Measurements from ENCODE around the gene GNB1L.
"Not testable (repeated sequence)": the region's sequence is repeated elsewhere in the genome, so short reads cannot be mapped to it uniquely, and the experiment has no call there.

GNB1L gene

GRCh38 chr22:19784384-19785175, 70.1 kb downstream of the GNB1L start:
- FAIRE-seq (no peak), DNase-seq (ENCODE audit: insufficient read length, low spot score) (no peak)

DNA sequence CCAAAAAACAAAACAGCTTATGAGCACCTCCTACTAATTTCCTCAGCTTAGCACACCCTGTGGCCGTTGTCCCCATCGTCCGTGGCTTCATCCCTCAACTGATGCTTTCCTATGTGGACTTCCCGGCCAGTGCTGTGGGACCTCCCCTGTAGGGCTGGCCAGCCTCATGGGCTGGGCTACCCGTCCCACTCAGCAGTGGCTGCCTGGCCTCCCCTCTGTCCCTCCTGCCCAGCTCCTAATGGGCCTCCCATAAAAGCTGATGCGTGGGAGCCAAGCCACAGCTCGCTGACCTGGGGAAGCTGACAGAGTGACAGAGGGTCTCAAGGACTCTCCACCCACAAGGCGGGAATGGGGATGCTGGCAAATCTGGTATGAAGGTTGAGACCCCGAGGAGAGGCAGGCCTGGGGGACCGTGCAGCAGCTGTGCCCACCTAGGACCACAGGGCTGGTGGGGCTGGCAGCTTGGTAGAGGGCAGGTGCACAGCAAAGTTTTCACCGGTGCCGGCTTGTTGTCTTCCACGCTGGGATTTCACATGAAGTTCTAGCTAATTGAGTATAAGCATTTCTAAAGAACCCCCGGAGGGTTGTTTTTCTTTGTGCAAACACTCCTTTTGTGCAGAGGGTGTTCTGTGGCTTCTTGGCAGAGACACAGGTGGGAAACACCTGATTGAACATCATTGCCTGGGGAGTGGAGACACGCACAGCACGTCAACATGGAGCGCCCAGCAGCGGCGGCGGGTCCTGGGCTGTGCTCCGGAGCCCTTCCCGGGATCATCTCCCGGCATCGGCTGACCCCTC, 70.9 kb downstream of the GNB1L start:
- DNase-seq (ENCODE audit: insufficient read length, low spot score) = no peak
- no peak for FAIRE-seq

DNA sequence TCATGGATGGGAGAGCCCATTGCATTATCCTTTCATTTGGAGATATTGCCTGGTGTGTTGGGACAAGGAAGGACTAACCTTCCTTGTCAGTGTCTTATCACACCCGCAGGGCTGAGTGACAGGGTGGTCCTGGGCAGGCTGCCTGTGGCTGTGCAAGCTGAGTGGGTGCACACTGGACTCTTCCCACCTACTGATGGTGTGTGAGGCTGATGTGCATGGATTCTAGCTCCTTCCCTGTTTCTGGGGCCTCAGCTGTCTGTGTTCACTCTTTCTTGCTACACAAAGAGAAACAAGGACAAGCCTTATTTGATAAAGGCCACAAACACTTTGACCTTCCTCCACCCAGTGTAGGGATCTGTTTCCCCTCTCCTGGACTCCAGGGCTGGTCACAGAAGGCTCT, 72.1 kb downstream of the GNB1L start:
- DNase-seq (ENCODE audit: insufficient read length, low spot score) (no peak), FAIRE-seq (no peak)

GRCh38 chr22:19779685-19780268, 74.9 kb downstream of the GNB1L start:
- DNase-seq (ENCODE audit: insufficient read length, low spot score) = no peak
- FAIRE-seq = no peak

GRCh38 chr22:19779011-19779421, 75.7 kb downstream of the GNB1L start:
- FAIRE-seq = no peak
- DNase-seq (ENCODE audit: insufficient read length, low spot score) = no peak

- FAIRE-seq; DNase-seq (ENCODE audit: insufficient read length, low spot score): not testable (repeated sequence)
These were observed 77.5 kb downstream of the GNB1L start for GRCh38 chr22:19777192-19777591.

DNA sequence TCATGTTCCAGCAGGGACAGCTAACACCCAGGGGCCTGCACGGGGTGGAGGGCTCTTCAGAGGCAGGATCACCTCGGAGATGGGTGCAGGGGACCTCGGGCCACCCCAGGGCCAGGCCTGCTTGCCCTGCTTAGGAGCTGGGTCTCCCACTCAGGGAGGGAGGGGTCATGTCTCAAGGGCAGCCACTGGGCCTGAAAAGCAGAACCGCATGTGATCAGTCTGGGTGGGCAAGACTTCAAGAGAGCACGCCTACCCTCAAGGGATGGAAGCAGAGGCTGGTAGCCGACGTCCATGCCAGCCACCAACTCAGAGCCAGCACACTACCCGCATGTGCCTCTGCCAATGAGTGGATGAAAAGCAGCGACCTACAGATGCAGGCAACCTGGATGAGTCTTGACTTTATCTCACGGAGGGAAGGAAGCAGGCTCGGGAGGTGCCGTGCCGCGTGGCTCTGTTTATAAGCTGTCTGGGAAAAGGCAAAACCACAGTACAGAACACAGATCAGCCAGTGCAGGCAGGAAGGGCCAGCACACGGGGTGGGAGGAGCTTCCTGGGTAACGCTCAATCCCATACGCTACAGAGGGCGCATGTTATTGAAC, 78.1 kb downstream of the GNB1L start:
- DNase-seq (ENCODE audit: insufficient read length, low spot score) = no peak
- FAIRE-seq = no peak

GRCh38 chr22:19775496-19776325, 79.0 kb downstream of the GNB1L start:
- DNase-seq (ENCODE audit: insufficient read length, low spot score) (no peak), FAIRE-seq (no peak)

- DNase-seq (ENCODE audit: insufficient read length, low spot score) (no peak), FAIRE-seq (no peak)
These were observed 80.0 kb downstream of the GNB1L start for GRCh38 chr22:19774628-19775027.

- FAIRE-seq (no peak), DNase-seq (ENCODE audit: insufficient read length, low spot score) (no peak)
These were observed 81.1 kb downstream of the GNB1L start for GRCh38 chr22:19773470-19774040.

GRCh38 chr22:19772673-19773469, 81.8 kb downstream of the GNB1L start:
- FAIRE-seq (no peak), DNase-seq (ENCODE audit: insufficient read length, low spot score) (no peak)

- DNase-seq (ENCODE audit: insufficient read length, low spot score) = no peak
- no peak for FAIRE-seq
These were observed 82.3 kb downstream of the GNB1L start for GRCh38 chr22:19772422-19772672.

DNA sequence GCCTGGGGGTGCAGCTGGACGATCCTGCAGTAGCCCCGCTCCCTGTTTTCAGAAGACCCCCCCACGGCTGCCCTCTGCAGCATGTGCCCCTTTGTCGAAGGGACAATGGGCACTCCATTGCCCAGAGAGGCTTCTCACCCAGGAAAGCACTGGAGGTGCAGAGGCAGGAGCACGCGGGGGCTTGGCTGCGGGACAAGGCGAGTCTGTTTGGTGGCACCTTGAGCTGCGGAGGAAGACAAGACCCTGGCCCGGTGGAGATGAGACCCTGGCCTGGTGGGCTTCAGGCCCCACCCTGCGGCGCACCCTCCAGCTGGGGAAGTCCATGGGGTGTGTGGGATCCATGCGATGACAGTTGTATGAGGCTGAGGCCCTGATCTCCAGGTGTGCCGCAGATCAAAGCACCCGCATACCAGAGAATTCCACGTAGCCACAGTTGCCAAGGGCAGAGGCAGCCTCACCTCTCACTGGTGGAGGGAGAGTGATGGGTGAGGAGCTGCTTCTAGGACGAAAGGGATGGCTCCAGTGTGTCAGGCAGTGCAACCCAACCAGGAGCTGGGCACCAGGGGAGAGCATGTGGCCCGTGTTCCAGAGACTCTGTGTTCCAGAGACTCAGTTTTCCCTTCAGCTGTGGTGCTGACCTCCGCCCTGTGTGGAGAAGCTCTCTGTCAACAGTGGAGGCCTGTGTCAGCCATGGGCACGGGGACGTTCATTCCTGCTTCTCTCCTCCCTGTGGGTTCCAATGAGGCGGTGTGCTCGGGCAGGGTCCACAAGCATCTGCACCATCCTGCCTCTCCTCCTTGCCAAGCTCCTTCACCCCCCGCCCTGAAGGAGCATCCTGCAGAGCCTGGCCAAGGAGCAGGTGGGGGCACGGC, 84.1 kb downstream of the GNB1L start:
- DNase-seq (ENCODE audit: insufficient read length, low spot score) (no peak), FAIRE-seq (no peak)

DNA sequence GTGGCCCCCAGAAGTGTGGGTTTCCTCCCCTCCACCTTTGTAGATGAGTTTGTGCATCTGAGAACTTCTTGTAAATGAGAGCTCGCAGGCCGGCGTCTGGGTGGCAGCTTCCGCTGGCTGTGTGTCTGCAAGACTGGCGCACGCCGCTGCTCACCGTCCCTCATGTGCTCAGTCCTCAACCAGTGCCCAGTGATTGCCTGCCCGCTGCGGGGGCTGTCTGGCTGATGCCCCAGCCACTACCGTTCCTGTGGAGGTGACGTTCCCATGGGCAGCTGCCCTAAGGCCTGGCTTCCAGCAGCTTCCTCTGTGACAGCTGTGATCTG, 85.3 kb downstream of the GNB1L start:
- DNase-seq (ENCODE audit: insufficient read length, low spot score) (no peak), FAIRE-seq (no peak)

DNA sequence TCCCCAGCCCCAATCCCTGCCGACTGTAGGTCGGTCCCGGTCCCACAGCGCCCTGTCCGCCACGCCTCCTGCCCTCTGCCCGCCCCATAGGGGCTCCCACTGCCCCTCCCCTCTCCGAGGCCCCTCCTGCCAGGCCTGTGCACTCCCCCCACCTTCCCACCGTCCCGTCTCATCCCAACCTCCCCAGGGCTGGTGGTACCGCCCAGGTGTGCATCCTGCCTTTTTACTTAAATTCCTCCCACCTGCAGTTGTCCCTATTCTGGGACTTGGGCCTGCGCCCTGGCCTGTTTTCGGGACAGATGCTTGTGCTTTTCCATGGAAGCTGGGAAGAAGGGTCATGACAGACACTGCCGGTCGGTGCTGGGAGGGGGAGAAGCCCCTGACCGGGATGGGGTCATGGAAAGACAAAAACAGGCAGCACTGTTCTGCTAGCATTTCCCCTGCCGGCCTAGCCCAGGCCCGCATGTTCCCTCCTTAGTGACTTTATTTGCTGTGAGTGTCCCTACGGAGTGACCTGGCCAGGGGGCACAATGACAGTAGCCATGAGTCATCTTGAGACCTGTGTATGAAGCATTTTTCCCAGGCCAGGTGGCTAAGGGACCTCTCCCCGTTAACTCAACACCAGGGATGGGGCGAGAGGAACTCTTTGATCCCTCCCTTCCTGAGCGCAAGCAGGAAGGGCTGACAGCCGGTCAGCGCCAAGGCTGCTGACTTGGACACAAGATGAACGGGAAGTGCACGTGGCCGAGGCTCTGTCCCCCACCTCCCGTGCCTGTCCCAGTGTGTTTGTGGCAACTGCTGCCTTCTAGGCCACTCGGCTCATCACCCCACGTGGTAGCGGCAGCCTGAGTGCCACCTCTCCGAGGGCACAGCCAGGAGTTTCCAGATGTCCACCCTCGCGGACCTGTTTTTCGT, 87.0 kb downstream of the GNB1L start:
- FAIRE-seq = no peak

GRCh38 chr22:19766511-19767426, 87.9 kb downstream of the GNB1L start:
- FAIRE-seq (no peak), DNase-seq (ENCODE audit: insufficient read length, low spot score) (no peak)

More for the DNA sequence above, 87.0 kb downstream of the GNB1L start:
- DNase-seq (ENCODE audit: insufficient read length, low spot score) = no peak

DNA sequence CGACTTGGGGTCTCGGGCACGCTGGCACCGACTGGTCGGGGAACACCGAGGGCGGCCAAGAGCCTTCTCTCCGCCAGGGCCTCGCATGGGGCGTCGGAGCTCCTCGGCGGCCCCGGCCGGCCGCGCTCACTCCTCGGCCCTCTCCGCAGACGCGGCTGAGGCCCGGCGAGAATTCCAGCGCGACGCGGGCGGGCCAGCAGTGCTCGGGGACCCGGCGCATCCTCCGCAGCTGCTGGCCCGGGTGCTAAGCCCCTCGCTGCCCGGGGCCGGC, 88.5 kb downstream of the GNB1L start:
- FAIRE-seq = no peak
- no peak for DNase-seq (ENCODE audit: insufficient read length, low spot score)
